ENCODE results near the gene TAS2R7.

- TF ChIP-seq, protein P1, sequence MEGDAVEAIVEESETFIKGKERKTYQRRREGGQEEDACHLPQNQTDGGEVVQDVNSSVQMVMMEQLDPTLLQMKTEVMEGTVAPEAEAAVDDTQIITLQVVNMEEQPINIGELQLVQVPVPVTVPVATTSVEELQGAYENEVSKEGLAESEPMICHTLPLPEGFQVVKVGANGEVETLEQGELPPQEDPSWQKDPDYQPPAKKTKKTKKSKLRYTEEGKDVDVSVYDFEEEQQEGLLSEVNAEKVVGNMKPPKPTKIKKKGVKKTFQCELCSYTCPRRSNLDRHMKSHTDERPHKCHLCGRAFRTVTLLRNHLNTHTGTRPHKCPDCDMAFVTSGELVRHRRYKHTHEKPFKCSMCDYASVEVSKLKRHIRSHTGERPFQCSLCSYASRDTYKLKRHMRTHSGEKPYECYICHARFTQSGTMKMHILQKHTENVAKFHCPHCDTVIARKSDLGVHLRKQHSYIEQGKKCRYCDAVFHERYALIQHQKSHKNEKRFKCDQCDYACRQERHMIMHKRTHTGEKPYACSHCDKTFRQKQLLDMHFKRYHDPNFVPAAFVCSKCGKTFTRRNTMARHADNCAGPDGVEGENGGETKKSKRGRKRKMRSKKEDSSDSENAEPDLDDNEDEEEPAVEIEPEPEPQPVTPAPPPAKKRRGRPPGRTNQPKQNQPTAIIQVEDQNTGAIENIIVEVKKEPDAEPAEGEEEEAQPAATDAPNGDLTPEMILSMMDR (conservative IDR thresholded peaks at IDR 0.05; ENCODE audit: low read depth, low read length): no peak
- TF ChIP-seq EZH2phosphoT487 (IDR thresholded peaks at IDR 0.05; ENCODE audit: borderline replicate concordance, low read length) (no peak), EZH2 (IDR thresholded peaks at IDR 0.05; ENCODE audit: low read length, unreplicated experiment) (no peak)
Measured at GRCh38 chr12:10759657-10760056, 42.8 kb downstream of the TAS2R7 start.
